HuH-7.5 (cell line): Measurements from ENCODE around the gene CCL14.
"Not testable (repeated sequence)": the region's sequence is repeated elsewhere in the genome, so short reads cannot be mapped to it uniquely, and the experiment has no call there.

Experiments used
- DNase-seq: peaks from one replicate; pipeline ENCODE4 v3.0.0; 2011; ENCODE audit warnings: low spot score

CCL14 gene

DNA sequence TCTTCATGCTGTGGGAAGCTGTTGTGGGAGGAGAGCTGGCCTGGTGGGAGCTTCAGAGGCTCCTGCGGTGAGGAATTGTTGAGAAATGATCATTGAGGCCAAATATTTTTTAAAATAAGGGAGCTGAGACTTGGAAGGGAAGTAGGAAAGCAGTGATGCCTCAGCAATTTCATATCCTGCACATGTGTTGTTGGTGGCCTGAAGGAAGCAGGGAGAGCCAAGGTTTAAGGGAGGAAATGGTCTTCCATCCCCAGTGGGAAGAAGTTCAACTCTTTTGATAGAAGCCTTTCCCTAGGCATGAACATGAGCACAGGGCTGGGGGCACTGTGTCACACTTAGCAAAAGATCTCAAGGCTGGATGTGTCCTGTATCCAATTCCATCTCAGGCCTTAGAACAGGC is at the start of gene CCL14:
TSS of gene CCL14 (minus strand) at position 87 of the 400 bp plus-strand sequence. CDS start at position 7, 80 bp downstream.
- DNase-seq, result no peak

DNA sequence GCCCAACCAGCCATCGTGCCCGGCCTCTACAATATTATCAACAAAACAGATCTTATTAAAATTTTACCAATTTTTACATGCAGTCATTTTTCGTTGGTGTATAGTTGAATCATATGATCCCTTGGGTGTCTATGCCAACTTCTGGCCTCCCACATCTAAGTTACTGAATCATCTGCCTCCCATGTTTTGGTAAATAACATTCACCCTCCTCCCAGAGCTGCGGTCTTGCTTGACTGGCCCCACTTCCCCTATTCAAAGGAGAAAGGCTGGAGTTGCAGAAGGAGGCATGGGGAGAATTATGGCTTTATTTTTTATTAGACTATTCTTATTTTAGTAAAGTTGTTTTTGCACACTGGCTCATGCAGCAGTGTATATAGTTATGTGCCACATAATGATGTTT is 49.7 kb upstream of the CCL14 start:
- no peak for DNase-seq

DNA sequence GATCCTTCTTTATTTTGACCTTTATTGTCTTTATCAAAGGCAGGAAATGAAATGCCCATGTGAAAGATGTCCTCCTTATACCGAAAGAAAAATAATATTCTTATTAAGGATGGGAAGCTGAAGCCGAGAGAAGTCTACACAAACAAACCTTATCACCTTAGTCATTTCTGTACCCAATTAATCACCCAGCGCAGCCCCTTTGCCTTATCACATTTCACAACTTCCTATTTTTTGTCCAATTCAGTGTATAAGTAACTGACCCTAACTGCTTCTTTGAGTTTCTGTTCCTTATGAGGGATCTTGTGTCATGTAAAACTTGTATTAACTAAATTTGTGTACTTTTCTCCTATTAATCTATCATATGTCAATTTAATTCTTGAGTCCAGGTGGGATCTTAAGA is 47.6 kb upstream of the CCL14 start:
- no peak for DNase-seq

DNA sequence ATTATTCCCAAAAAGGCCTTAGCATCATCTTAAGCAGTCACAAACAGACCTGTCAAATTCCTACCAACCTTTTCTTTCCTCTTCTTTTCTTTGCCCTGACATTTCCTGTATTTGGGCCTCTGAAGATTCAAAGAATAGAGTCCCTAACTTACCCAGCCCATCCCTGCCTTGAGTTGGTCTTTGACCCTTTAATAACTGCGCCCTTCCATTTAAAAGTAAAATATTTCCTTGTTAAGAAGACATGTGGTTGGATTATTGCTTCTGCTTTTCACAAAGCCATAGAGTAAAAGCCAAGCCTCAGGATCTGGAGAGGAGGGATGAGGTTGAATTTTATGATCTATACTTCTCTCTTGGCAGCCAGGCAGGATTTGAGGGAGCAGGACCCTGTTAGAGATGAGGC is 44.4 kb upstream of the CCL14 start:
- no peak for DNase-seq

DNA sequence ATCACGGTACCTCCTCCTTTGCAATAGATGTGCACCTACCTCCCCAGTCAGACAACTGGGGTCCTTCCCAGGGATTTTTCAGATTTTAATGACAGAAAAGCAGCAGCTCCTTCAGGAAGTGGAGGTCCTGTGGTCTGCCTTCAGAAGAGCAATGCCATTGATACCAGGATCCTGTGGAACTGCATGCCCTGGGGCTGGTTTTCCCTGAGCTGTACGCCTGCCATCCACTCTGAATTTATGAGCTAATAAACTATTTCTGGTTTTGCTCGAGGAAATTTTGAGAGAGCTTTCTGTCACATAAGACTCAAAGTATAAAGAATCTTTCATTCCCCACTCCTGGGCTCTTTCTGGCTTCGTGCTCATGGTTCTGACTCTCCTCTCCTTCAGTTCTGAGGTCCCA is 41.2 kb upstream of the CCL14 start:
- DNase-seq, result no peak

DNA sequence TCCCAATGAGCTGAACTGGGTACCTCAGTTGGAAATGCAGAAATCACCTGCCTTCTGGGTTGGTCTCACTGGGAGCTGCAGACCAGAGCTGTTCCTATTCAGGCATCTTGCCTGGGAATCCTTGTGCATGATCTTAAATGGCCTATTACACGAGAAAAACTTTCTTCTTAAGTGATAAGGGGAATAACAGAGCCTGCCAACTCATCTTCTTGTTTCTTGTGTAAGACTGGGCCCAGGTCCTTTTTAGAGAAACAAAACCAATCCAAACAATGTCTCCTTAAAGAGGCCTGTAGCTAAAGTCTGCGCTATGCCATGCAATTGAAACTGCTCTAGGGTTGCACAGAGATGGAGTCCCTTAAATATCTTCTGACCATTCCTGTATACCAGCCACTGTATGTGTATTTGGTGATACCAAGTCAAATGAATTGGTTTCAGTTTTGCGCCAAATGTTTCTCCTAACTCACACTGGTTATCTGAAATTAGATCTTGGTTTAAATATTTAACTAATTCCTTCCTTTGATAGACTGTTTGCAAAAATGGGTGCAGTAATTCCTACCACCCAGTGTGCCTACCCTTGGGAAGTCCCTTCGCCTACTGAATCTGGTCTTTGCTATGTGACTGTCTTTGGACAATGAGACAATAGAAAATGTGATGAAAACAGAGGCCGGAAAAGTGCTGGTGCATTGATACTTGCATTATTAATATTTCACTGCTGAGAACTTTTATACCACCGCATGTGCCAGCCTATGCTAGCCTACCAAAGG is 37.8 kb upstream of the CCL14 start:
- DNase-seq, result no peak

DNA sequence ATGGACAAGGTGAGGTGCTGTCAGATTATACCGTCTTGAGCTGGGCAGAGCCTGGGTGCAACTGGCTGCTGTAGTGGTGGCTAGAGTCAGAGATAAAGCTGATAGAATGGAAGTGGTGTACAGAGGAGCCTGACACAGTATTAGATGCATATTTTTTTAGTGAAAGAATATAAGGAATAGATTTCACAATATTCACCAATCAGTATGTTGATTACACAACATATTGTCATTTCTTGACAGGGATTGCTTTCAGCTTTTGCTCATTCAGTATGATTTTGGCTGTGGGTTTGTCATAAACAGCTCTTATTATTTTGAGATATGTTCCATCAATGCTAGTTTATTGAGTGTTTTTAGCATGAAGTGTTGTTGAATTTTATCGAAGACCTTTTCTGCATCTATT is 32.9 kb upstream of the CCL14 start:
- DNase-seq, result no peak

DNA sequence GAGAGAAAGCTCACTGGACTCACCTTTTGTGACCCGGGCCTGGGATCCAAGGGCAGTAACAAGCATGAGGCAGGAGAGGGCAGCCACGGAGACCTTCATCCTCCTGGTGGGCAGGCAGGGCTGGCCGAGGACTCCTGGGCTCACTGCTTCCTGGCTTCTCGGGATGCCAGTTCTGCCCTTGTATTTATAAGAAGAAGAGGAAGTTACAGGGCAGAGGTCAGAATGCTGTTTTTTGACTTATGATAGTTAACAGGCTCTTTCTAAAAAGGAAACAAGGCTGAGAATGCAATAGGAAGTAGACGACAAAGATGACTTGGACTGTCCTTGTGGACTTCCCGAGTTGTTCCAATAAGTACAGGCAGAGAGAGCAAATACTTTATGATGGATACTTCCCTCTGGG is 31.3 kb upstream of the CCL14 start, which contains the start of gene CCL23:
TSS of gene CCL23 (minus strand) at position 174 of the 400 bp plus-strand sequence. CDS start at position 99, 75 bp downstream.
- no peak for DNase-seq

DNA sequence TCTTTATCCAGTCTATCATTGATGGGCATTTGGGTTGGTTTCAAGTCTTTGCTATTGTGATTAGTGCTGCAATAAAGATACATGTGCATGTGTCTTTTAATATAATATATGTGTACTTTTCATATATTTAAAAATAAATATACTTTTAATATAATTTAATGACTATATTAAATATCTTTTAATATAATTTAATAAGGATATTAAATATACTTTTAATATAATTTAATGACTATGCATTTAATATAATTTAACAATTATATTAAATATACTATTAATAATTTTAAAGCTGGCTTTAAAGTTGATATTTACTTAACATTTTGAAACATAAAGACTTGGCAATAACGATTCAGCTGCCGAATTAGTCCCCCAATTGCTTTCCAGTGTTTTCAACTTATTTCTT is 30.0 kb upstream of the CCL14 start:
- no peak for DNase-seq

DNA sequence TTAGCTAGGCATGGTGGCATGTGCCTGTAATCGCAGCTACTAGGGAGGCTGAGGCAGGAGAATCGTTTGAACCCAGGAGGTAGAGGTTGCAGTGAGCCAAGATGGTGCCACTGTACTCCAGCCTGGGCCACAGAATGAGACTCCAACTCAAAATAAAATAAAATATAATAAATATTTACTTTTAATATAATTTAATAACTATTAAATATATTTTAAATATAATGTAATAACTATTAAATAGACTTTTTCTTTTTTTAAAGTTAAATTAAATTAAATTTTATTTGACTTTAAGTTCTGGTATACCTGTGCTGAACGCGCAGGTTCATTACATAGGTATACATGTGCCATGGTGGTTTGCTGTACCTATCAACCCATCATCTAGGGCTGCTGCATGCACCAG is 29.4 kb upstream of the CCL14 start:
- not testable (repeated sequence) for DNase-seq

DNA sequence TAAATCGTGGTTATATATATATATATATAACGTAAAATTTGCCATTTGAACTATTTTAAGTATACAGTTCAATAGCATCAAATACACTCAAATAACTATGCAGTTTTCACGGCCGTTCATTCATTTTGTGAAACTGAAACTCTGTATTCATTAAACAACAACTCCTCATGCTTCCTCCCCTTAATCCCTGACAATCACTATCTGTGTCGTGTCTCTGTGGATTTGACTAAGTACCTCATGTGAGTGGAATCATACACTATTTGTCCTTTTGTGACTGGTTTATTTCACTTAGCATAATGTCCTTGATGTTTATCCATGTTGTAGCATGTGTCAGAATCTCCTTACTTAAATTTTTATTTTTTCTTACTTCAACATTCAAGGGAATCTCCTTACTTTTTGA is 28.4 kb upstream of the CCL14 start:
- no peak for DNase-seq

DNA sequence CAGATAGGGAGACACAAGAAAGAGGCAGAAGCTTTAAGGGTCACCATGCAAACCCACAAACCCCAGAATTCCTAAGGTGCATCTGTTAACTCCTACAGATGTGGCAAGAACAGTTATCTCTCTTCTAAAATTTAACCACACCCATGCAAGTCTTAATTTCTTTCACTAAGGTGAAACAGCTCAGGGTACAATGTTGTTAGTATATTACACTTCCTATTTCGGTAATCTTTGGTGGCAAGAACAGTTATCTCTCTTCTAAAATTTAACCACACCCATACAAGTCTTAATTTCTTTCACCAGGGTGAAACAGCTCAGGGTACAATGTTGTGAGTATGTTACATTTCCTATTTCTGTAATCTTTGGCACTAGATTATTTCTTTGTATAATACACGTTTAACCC is 24.7 kb upstream of the CCL14 start:
- no peak for DNase-seq

DNA sequence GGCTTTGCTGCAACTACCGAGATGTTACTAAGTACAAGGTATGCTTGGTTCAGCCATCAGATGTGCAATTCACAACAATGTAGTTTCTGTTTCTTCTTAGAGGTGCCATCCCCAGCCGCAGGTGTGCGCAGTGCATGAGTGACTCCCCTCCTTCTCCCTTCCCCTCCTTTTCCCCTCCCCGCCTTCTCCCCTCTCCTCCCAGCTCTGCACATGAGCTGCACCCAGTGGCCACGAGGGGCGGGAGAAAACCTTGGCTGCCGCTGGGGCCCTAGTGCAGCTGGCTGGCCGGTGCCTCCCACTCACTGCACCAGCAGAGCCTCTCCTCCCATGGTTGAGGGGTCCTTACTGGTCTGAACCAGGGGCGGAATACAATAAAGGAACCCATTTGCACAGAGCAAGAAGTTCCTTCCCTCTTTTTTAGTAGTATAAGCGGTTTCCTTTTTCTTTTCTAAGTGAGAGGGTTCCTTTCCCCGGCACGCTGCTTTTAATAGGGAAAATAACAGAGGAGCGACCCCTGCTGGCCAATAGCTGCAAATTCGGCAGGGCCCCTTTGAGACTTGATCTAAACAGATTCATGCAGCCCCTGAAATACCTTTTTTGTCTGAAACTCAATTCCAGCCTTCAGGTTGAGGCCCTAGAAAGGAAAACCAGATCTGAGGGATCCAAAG is 22.6 kb upstream of the CCL14 start:
- DNase-seq, result no peak

DNA sequence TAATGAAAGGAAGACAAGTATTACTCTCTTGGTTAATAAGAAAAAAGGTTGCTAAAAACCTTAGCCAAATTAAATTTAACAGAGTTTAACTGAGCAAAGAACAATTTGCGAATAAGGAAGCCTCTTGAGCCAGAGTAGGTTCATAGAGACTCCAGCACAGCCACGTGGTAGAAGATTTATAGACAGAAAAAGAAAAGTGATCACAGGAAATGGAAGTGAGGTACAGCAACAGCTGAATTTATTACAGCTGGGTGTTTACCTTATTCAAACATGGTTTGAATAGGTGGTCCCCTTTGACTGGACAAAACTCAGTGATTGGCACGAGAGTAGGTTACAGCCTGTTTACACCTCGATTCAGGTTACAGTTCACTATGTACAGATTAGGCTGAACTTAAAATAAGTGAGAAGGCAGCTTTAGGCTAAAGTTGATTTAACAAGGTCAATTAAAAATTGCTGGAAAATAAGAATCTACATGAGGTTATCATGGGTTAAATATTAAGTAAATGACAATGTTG is 18.1 kb upstream of the CCL14 start:
- DNase-seq, result no peak

DNA sequence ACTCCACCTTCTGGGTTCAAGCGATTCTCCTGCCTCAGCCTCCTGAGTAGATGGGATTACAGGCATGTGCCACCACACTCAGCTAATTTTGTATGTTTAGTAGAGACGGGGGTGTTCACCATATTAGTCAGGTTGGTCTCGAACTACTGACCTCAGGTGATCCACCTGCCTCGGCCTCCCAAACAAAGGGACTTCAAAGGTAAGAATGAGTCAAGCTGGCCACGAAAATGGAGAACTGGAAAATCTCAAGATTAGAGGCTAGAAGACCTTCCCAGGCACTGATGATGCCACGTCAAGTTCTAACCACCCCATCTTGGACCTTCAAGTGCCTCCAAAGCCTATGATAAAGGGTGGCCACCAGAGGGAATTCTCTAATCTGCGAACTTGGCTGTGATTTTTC is 16.1 kb upstream of the CCL14 start:
- DNase-seq, result no peak

DNA sequence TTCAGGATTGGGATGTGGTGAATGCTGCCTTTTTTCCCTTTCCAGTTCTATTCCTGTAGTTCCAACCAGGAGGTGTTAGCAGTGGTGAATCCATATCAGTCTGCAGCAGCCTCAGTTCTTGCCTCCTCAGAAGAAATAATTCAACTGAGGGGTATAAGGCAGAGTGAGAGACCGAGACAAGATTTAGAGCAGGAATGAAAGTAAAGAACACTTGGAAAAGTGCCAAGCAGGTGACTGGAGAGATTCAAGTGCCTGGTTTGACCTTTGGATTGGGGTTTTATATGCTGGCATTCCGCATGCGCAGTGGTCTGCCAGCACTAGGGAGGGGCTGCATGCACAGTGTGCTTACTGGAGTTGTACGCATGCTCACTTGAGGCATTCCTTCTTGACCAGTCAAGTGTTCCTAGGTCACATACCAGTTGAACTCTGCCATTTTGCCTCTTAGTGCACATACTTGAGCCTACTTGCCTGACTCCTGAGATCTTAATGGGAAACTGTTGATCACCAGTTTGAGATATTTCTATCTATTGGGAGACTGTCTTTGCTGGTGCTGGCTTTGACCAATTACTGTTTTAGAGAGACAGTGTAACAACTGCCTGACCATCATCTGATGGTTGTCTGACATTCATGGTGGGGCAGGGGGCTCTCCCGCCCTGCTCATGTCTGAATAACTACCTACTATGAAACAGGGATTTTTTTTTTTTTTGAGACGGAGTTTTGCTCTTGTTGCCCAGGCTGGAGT is 15.5 kb upstream of the CCL14 start:
- no peak for DNase-seq

DNA sequence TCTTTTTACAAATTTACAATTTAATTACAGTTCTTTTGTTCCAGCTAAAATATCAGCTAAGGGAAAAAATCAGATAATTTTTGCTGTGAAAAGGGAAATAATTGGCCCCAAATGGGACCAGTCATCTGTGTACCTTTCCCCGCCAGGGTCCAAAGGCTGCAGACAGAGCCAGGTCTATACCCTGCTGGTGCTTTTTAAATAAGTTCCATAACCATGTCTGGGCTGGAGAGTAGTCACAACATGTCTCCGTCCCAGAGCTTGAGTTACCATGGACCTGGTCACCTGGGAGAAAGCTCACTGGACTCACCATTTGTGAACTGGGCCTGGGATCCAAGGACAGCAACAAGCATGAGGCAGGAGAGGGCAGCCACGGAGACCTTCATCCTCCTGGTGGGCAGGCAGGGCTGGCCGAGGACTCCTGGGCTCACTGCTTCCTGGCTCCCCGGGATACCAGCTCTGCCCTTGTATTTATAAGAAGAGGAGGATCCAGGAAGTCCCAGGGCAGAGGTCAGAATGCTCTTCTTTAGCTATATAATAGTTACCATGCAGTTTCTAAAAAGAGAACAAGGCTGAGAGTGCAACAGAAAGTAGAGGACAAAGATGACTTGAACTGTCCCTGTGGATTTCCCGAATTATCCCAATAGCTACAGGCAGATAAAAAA is 14.7 kb upstream of the CCL14 start, which contains the start of gene CCL15:
TSS of gene CCL15 (minus strand) at position 444 of the 662 bp plus-strand sequence. CDS start at position 383, 61 bp downstream.
- peak; percentile 8 for DNase-seq

DNA sequence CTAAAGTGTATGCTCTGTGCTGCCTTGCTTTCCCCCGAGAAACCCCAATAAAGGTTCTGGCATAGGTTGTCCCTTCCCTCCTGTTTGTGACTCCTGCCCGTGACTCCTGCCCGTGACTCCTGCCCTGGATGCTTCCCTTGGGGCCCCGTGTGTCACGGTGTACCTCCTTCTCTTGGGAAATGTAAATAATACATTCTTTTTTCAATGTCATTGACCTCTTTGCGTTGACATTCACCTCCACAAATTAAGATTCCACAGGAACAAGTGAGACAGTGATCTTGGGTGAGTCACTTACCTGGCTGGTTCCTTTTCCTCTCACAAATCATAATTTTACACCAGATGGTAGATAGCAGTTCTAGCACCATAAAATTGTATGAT is 14.2 kb upstream of the CCL14 start:
- peak; percentile 11 for DNase-seq

DNA sequence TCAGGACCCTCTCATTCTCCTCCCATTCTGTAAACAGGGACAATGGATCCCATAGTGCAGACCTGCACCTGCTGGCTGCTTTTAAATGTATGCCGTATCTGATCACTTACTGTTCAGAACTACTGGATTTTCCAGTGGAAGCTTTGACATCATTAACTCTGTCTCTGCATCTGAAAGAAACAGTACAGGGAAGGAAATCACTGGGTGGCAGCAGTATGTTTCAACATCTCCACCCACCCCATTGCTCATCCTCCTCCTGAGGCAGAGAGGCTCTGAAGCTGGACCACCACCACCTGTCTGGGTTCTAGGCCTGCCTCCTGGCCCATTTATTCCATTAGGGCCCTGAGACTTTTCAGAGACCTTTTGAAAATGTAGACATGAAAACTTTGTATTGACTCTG is 12.2 kb upstream of the CCL14 start:
- DNase-seq, result no peak

DNA sequence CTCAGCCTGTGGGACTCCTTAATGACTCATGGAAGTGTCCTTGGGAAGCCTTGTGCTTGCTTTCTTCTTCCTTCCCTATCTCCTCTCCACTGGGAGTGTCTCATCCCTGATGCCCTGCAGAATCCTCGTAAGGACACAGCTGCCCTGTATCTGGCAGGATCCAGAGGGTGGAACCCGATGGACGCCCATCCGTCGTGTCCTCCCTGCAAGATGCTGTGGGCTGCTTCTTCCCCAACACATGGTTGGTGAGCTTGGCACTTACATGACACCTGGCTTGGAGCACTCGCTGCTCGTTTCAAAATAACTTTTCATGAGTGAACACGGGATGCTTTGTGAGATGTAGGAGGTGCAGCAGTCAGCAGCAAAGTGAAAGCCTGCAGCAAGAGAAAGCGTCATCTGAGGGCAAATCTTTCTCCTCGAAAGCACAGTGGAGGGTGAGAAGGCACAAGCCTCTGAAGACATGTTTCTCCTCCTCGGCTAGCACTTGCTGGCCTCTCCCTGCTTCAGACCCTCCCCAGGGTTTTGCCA is 11.6 kb upstream of the CCL14 start:
- DNase-seq, result no peak

DNA sequence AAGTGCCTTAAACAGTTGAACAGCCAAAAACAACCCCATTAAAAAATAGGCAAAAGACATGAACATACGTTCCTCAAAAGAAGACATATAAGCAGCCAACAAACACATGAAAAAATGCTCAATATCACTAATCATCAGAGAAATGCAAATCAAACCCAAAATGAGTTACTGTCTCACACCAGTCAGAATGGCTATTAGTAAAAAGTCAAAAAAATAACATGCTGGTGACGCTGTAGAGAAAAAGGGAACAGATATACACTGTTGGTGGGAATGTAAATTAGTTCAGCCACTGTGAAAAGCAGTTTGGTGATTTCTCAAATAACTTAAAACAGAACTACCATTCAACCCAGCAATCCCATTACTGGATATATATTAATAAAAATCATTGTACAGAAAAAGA is 8.8 kb upstream of the CCL14 start:
- DNase-seq, result not testable (repeated sequence)

DNA sequence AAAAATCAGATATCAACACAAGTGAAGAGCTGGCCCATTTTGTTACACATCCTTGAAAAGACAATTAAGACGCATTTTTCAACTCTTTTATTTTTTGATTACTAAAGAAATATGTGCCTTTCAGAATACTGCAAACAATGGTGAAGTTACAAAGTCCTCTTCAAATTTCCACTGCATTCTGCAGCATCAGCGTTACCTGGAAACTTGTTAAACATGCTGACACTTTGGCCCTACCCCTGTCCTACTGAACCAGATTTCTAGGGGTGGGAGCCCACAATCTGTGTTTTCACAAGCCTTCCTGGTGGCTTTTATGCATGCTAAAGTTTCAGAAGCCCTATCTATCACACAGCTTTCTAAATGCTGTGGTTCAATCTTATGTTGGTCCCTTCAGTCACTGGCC is 4.5 kb upstream of the CCL14 start:
- DNase-seq, result no peak
